GM10847 (cell line): ENCODE data around the gene CRYZ.

Experiments used
- POLR2A ChIP-seq: IDR thresholded peaks from 2 replicates; pipeline ENCODE4 v1.6.1; 2011; ENCODE audit not compliant: insufficient read length; ENCODE audit errors: extremely low read depth

Gene CRYZ, protein sequence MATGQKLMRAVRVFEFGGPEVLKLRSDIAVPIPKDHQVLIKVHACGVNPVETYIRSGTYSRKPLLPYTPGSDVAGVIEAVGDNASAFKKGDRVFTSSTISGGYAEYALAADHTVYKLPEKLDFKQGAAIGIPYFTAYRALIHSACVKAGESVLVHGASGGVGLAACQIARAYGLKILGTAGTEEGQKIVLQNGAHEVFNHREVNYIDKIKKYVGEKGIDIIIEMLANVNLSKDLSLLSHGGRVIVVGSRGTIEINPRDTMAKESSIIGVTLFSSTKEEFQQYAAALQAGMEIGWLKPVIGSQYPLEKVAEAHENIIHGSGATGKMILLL

GRCh38 chr1:74732960-74733603 is at the start of gene CRYZ, which contains the start of gene TYW3:
Gene CRYZ (minus strand): TSS chr1:74733050. CDS start chr1:74724821, 8,229 bp downstream.
Gene TYW3 (plus strand): TSS chr1:74733152. CDS start chr1:74733245, 93 bp downstream.
- TF ChIP-seq POLR2A = peak; percentile 65

DNA sequence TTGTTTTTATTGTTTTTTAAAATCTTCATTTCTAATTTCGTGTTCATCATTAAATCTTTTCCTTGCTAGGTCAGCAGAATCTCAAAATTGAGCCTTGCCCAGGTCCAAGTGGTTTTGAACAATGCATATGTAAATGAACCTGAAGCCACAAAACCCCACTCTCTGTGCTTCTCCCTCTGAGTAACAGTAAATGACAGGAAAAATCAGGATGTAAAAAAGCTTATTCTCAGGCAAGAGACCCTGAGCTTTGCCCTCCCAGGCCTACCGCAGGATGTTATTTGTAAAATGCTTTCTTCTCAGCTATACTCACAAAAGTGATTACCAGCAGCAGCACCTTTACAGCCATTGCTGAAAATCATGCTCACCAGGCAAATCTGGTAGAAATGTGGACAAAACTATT is 47.7 kb upstream of the CRYZ start:
- TF ChIP-seq POLR2A = no peak

- no peak for TF ChIP-seq POLR2A
These were observed 46.9 kb upstream of the CRYZ start for GRCh38 chr1:74779750-74780149.

DNA sequence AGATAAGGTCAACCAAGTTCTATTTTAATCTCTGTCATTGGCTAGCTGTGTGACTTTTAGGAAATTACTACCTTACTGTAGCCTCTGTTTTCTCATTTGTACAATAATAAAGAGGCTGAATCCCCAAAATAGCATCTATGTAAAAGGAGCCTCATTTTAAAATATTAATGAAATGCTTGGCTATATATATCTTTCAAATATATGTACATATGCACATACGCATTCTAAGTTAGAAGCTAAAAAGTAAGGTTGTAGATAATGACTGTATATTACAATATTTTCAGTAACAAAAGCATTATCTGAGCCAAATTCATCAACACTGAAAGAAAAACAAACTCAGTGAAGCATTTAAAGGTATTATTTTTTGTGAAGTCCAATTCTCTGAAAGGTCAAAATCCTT is 44.7 kb upstream of the CRYZ start:
- TF ChIP-seq POLR2A = no peak

DNA sequence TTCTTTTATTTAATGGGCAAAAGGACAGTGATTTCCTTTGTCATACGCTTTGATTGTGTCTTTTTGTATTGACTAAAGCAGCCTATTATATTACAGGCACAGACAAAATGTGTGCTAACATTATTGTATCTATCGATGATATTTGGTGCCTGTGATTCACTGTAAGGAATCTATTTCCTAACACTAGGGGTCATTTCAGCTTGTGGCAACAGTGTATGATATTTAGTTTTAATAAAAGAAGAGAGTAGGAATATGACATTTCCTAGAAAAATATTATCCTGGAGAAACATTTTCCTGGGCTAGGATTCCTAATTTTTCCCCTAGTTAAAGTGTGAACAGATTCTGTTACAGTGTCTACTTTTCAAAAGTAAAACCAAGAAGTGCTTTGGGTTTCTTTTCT is 42.9 kb upstream of the CRYZ start:
- no peak for TF ChIP-seq POLR2A

- TF ChIP-seq POLR2A = no peak
These were observed 40.7 kb upstream of the CRYZ start for GRCh38 chr1:74773582-74773981.

- TF ChIP-seq POLR2A = no peak
These were observed 40.1 kb upstream of the CRYZ start for GRCh38 chr1:74772945-74773344.

DNA sequence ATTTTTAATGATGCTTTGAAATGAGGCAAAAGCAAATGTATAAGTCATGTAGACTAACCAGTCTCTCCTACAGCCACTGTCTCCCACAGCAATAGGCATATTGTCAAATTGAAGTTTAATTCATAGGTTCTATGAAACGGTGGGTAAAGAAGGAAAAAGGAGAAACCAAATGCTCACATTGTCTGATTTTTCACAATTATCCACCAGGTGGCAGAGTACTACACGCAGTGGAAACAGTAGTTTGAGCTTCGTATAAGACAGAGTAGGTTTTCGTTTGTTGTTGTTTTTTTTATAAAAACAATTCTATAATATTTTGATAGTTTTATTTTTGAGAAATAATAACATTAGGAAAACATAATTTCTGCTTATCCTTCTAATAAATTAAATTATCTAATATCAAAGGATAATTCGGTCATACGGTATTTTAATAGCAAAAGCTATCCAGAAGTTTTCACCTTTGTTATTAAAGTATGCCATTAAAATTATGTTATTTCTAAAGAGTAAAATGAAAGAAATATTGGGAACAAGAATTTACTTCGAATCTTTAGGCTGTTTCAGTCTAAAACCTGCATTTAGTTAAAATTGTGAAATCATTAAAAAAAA is 39.2 kb upstream of the CRYZ start:
- no peak for TF ChIP-seq POLR2A

GRCh38 chr1:74767490-74767889 is 34.6 kb upstream of the CRYZ start:
- no peak for TF ChIP-seq POLR2A

DNA sequence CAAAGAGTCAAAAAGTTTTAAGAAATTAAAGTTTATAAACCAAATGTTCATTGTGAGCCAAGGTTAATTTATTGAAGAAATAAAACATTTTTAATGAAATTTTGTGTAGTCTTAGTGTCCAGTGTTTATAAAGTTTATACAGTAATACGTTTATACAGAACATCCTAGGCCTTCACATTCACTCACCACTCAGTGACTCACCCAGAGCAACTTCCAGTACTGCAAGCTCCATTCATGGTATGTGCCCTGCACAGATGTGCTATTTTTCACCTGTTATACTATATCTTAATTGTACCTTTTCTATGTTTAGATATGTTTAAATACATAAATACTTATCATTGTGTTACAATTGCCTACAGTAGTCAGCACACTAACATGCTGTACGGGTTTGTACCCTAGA is 33.7 kb upstream of the CRYZ start:
- no peak for TF ChIP-seq POLR2A

DNA sequence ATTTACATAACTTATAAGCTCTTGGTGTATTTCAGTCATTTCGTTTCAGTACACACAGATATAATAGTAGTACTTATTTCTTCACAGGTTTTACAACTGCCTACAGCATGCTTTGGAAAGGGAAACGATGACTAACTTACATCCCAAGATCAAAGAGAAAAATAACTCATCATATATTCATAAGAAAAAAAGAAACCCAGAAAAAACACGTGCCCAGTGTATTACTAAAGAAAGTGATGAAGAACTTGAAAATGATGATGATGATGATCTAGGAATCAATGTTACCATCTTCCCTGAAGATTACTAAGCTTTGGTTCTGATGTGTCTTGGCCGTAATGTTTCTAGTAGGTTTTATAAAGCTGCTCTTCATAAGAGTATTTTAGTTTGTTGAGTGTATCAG is 31.0 kb upstream of the CRYZ start:
- no peak for TF ChIP-seq POLR2A

GRCh38 chr1:74755475-74755874 is 22.6 kb upstream of the CRYZ start:
- TF ChIP-seq POLR2A = no peak

DNA sequence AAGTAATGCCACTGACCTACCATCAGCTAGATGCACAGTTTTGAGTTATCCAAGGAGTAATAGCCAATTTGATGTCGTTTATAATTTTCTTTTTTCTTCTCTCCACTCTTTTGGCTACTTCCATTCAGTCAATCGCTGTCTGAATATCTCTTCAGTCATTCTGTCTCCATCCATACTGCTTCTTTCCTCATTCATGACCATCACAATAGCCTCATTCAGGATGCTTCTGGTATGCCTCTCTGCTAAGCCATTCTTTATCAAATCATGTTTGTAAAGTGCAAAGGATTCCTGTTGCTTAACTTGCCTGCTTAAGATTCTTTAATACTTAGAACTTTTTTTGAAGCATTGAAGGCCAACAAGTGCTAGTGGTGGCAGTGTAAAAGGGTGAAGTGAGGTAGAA is 20.3 kb upstream of the CRYZ start:
- TF ChIP-seq POLR2A = no peak

- no peak for TF ChIP-seq POLR2A
These were observed 16.1 kb upstream of the CRYZ start for GRCh38 chr1:74748960-74749359.

- no peak for TF ChIP-seq POLR2A
These were observed 4.5 kb upstream of the CRYZ start for GRCh38 chr1:74737333-74737732.
